HG03571 (cell line): ENCODE data around the gene CLTA.
A peak's percentile ranks its signal among the peaks of the same experiment; 100 is the strongest.

ENCODE experiments used
- ATAC-seq: cut with Tn5 transposase; IDR thresholded peaks from one replicate; pipeline ENCODE4 v1.9.1; 2021; ENCODE audit not compliant: unreplicated experiment

Gene CLTA

GRCh38 chr9:36190388-36191289 is at the start of gene CLTA:
Gene CLTA, plus strand, starts transcription at chr9:36190921. Its CDS starts 136 bp downstream, at chr9:36191057.
- ATAC-seq: peak; percentile 89

GRCh38 chr9:36141288-36141687 is 49.4 kb upstream of the CLTA start:
- no peak for ATAC-seq

- ATAC-seq: no peak
Measured at GRCh38 chr9:36141761-36142160, 49.0 kb upstream of the CLTA start.

GRCh38 chr9:36142510-36143244 is 48.0 kb upstream of the CLTA start:
- no peak for ATAC-seq

GRCh38 chr9:36143245-36143641 is 47.5 kb upstream of the CLTA start:
- no peak for ATAC-seq

- no peak for ATAC-seq
Measured at GRCh38 chr9:36144309-36145232, 46.1 kb upstream of the CLTA start.

- no peak for ATAC-seq
Measured at GRCh38 chr9:36145970-36146369, 44.8 kb upstream of the CLTA start.

- no peak for ATAC-seq
Measured at GRCh38 chr9:36146651-36147050, 44.1 kb upstream of the CLTA start.

- no peak for ATAC-seq
Measured at GRCh38 chr9:36147441-36148175, 43.1 kb upstream of the CLTA start.

GRCh38 chr9:36148311-36149051 is 42.2 kb upstream of the CLTA start:
- peak; percentile 34 for ATAC-seq

- ATAC-seq: no peak
Measured at GRCh38 chr9:36149197-36149596, 41.5 kb upstream of the CLTA start.

- no peak for ATAC-seq
Measured at GRCh38 chr9:36150574-36151315, 40.0 kb upstream of the CLTA start.

- peak; percentile 80 for ATAC-seq
Measured at GRCh38 chr9:36151316-36152210, 39.2 kb upstream of the CLTA start.

- ATAC-seq: no peak
Measured at GRCh38 chr9:36152741-36153438, 37.8 kb upstream of the CLTA start.

GRCh38 chr9:36153746-36154145 is 37.0 kb upstream of the CLTA start:
- ATAC-seq: no peak

- ATAC-seq: no peak
Measured at GRCh38 chr9:36154331-36154952, 36.3 kb upstream of the CLTA start.

- ATAC-seq: no peak
Measured at GRCh38 chr9:36156116-36156515, 34.6 kb upstream of the CLTA start.
